HG02588 (cell line): ENCODE measurements around the gene BBIP1.

Source experiments
- ATAC-seq: cut with Tn5 transposase; IDR thresholded peaks from one replicate; pipeline ENCODE4 v1.9.1; 2021; ENCODE audit warnings: mild to moderate bottlenecking, moderate library complexity; ENCODE audit not compliant: unreplicated experiment

BBIP1 gene

DNA sequence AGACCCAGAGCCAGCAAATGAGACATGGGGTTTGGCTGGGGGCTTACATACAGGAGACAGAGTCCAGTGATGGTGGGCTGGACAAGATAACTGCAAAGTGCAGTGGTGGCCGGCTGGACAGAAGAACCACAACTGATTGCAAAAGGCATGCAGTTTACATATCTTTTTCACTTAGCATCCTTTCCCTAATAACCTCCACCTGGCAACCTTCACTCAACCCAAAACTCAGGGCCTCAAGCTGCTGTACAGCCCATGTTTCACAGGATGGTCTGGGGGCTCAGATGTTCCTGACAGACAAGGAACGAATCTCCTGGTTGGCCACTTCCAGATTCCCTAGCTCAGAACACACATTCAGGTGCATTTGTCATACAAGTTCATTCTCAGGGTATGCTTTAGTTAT, 55.0 kb downstream of the BBIP1 start:
- ATAC-seq = no peak

DNA sequence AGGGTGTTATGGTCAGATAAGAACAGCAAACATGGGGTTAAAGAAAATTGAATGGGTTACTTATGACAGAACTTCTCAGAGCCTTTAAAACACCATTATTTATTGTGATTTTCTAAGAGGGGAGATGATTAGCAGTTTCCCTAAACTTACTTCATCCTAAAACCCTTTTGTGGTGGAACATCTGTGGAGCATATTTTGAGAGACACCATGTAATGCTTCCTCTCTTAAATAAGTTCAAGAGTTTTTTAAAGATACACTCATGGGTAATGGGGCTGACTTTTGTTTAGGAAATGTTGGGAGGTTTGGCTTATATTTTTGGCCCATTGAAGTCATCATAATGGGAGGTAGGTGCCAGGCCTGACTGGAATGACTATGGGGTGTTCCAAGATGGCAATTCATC, 55.6 kb downstream of the BBIP1 start:
- no peak for ATAC-seq

GRCh38 chr10:110862961-110863360, 56.0 kb downstream of the BBIP1 start:
- ATAC-seq = no peak

DNA sequence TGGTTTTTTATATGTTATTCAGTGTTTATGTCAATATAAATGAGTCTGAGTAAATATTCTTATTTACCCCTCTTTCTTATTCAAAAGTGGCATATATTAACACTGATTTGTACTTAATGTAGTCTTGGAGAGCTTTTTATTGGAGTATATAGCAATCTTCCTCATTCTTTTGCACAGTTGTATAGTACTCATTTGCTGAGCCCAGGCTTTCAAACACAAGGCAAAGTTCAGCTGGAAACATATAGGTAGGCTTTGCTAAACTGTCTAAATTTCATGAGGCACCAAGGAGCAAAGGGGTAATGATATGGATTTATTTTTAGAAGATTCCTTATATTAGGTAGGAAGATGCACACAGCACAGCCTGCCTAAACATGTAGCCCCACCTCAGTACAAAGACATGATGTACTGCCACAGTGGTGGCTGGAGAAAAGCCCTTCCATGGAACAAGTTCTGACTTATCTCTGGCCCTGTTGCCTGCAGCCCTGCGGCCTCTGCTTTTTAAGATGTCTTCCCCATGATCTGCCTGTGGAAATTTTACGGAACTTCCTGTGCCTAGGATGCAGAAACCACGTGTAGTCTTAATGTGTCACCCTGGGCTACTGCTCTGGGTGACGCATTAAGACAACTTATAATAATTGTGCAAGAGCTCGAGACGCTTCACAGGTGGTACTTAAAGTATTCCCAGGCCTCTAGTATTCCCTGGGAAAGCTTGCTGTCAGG, 56.9 kb downstream of the BBIP1 start:
- ATAC-seq = no peak

GRCh38 chr10:110861476-110861875, 57.5 kb downstream of the BBIP1 start:
- ATAC-seq = no peak

- ATAC-seq = peak; percentile 50
These were observed 58.3 kb downstream of the BBIP1 start for GRCh38 chr10:110860576-110861241.

DNA sequence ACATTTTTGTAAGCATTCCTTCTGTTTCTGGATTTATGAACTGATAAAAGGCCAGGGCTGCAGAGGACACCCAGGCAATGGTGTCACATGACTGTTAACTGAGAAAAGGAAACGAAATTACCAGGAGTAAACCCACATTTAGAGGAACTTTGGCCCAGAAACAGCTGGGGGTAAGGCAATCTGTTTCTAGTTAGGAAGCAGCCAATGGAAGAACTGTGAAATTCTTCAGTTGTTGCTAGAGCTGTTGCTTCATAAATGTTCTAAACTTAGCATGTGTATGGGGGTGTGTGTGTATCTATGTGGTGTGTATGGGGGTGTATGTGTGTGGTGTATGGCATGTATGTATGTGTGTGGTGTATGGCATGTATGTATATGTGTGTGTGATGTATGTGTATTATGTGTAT, 59.0 kb downstream of the BBIP1 start:
- ATAC-seq = no peak

- ATAC-seq = no peak
These were observed 59.6 kb downstream of the BBIP1 start for GRCh38 chr10:110859206-110859972.

- no peak for ATAC-seq
These were observed 60.6 kb downstream of the BBIP1 start for GRCh38 chr10:110858297-110858934.

DNA sequence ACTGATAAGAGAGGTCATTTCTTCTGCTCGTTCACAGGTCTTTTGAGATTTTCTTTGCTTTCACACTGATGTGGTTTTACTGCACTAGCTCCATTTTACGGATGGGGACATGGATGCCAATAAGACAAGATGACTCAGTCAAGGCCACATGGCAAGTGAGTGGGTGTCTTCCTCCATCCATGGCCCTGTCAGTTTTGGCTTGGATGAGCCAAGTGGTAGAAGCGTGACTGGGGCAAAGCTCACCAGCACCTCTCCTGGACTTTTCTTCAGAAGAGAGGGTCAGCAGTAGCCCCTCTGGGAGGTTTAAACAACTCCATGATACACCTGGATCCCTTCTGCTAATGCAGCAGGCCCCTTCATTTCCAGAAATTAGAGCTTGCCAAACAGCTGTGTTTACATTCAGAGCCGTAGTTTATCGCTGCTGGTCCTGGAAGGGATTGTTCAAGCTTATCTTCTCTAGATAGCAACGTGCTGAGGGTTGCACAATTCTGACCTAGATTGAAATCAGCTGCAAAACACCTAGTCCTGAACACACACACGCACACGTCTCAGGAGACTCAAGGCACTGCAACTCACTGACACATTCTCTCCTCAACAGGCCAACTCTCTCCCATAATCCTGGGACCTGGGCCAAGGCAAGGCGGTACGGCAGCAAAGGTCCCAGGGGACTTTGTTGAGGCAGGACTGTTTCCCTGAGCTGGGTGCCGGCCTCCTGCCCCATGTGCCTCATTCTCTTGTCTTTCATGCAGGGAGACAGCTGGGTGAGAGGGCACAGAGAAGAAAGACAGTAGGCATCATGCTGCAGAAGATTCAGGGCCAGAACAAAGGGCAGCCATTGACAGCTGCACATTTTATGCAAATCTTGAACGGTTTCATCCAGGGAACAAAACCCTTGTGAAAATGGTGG, 61.5 kb downstream of the BBIP1 start:
- no peak for ATAC-seq

DNA sequence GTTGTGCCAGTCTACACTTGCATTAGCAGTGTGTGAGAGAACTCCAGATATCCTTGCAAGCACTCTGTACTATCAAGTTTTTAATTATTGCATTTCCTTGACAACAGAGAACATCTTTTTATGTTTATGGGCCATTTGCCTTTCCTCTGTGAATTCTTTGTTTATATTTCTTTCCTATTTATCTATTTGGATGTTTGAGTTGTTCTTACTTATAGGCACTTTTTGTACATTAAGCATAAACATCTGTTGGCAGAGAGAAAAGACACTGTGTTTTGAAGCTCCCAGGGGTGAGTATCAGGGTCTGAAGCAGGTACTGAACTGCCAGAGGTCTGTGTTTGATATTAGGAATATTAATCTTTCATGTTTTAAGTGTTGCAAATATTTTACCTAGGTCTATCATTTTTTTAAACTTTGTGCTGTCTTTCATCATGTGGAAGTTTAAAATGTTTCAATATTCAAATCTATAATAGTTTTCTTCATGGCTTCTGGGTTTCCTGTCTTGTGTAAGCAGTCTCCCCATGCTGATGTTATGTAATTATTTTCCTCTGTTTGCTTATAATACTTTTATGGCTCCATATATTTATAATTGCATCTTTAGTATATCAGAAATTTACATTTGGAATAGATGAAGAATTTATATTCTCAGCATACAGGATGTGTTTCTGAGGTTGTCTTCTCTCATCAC, 64.9 kb downstream of the BBIP1 start:
- ATAC-seq = no peak

GRCh38 chr10:110852947-110853346, 66.0 kb downstream of the BBIP1 start:
- ATAC-seq = no peak

- no peak for ATAC-seq
These were observed 66.6 kb downstream of the BBIP1 start for GRCh38 chr10:110852255-110852896.

- ATAC-seq = no peak
These were observed 67.9 kb downstream of the BBIP1 start for GRCh38 chr10:110851020-110851612.

- no peak for ATAC-seq
These were observed 68.9 kb downstream of the BBIP1 start for GRCh38 chr10:110850099-110850498.
